KMS-11 (cell line): ENCODE data around the gene FAM210A.

Experiments
- H2AFZ ChIP-seq: fragments of 200-600 bp; sonication (generic); 2 replicates; pipeline ENCODE4 v1.6.1; 2016; ENCODE audit warnings: antibody characterized with exemption, mixed run types, low read depth
- H3K27ac ChIP-seq: fragments of 200-600 bp; sonication (generic); 2 replicates; pipeline ENCODE4 v1.6.1; 2016; ENCODE audit warnings: mild to moderate bottlenecking, mixed run types
- H3K27me3 ChIP-seq: fragments of 200-600 bp; sonication (generic); 2 replicates; pipeline ENCODE4 v1.6.1; 2017; ENCODE audit warnings: mild to moderate bottlenecking, low read depth, mixed run types, moderate library complexity; ENCODE audit not compliant: insufficient read depth
- H3K36me3 ChIP-seq: fragments of 200-600 bp; sonication (generic); 2 replicates; pipeline ENCODE4 v1.6.1; 2017; ENCODE audit warnings: mild to moderate bottlenecking, mixed run types; ENCODE audit not compliant: insufficient read depth
- H3K4me1 ChIP-seq: fragments of 200-600 bp; sonication (generic); 2 replicates; pipeline ENCODE4 v1.6.1; 2016; ENCODE audit warnings: mild to moderate bottlenecking, low read depth, mixed run types; ENCODE audit not compliant: poor library complexity, severe bottlenecking
- H3K4me2 ChIP-seq: fragments of 200-600 bp; sonication (generic); 2 replicates; pipeline ENCODE4 v1.7.0; 2016; ENCODE audit warnings: mild to moderate bottlenecking, mixed run types
- H3K4me3 ChIP-seq: fragments of 200-600 bp; sonication (generic); IDR thresholded peaks from 2 replicates; pipeline ENCODE4 v1.6.1; 2017; ENCODE audit warnings: low read depth, low read length, mixed read lengths; ENCODE audit not compliant: insufficient read depth
- H3K79me2 ChIP-seq: fragments of 200-600 bp; sonication (generic); 2 replicates; pipeline ENCODE4 v1.6.1; 2016; ENCODE audit warnings: low read depth, mixed run types; ENCODE audit not compliant: insufficient read depth
- H3K9ac ChIP-seq: fragments of 200-600 bp; sonication (generic); 2 replicates; pipeline ENCODE4 v1.6.1; 2016; ENCODE audit warnings: mild to moderate bottlenecking, mixed run types
- H4K20me1 ChIP-seq: fragments of 200-600 bp; sonication (generic); 2 replicates; pipeline ENCODE4 v1.6.1; 2016; ENCODE audit warnings: mild to moderate bottlenecking, mixed run types; ENCODE audit not compliant: insufficient read depth
- CTCF ChIP-seq: fragments of 200-600 bp; sonication (generic); conservative IDR thresholded peaks from 2 replicates; pipeline ENCODE4 v1.6.1; 2017; ENCODE audit warnings: low read depth, mild to moderate bottlenecking, antibody characterized with exemption, low read length, moderate library complexity, mixed read lengths

The FAM210A gene

GRCh38 chr18:13629841-13630715, 96.3 kb downstream of the FAM210A start:
- Histone ChIP-seq H3K36me3 (no peaks in the 10 kb centered on the region), H3K79me2 (no peaks in the 10 kb centered on the region), H3K9ac (no peak overlapping the region; the same call in 1 of the 2 replicates), H3K27ac (no peak overlapping the region), H3K4me1 (peaks cover 12% of the 10 kb centered on the region), H3K4me3 (no peak overlapping the region), H3K27me3 (no peaks in the 10 kb centered on the region), H4K20me1 (no peaks in the 10 kb centered on the region), H2AFZ (peak overlapping the region; percentile 1; the same call in 1 of the 2 replicates), H3K4me2 (peak overlapping the region; percentile 31; the same call in 1 of the 2 replicates)
- TF ChIP-seq CTCF, result peak; percentile 92

- Histone ChIP-seq H4K20me1 (no peaks in the 10 kb centered on the region), H3K27ac (no peak overlapping the region), H3K36me3 (no peaks in the 10 kb centered on the region), H3K4me1 (peaks cover 12% of the 10 kb centered on the region), H2AFZ (no peak overlapping the region), H3K9ac (no peak overlapping the region), H3K79me2 (no peaks in the 10 kb centered on the region), H3K4me2 (no peak overlapping the region), H3K27me3 (no peaks in the 10 kb centered on the region), H3K4me3 (no peak overlapping the region)
- TF ChIP-seq CTCF, result no peak
Measured at GRCh38 chr18:13628211-13628610, 98.1 kb downstream of the FAM210A start.

- H3K36me3 ChIP-seq, result no peaks in the 10 kb centered on the region
- H3K27ac ChIP-seq, result no peak overlapping the region
- no peaks in the 10 kb centered on the region for H3K27me3 ChIP-seq
- no peak overlapping the region for H3K4me2 ChIP-seq
- H3K79me2 ChIP-seq, result no peaks in the 10 kb centered on the region
- no peak for TF ChIP-seq CTCF
- no peaks in the 10 kb centered on the region for H4K20me1 ChIP-seq
- no peak overlapping the region for H3K9ac ChIP-seq
- no peak overlapping the region for H3K4me3 ChIP-seq
- no peak overlapping the region for H2AFZ ChIP-seq
- H3K4me1 ChIP-seq, result peaks cover 12% of the 10 kb centered on the region
Measured at GRCh38 chr18:13627639-13628038, 98.7 kb downstream of the FAM210A start.

- Histone ChIP-seq H3K4me1 (peaks cover 12% of the 10 kb centered on the region), H3K4me2 (no peak overlapping the region), H3K27me3 (no peaks in the 10 kb centered on the region), H3K36me3 (no peaks in the 10 kb centered on the region), H3K4me3 (no peak overlapping the region), H3K27ac (no peak overlapping the region), H2AFZ (no peak overlapping the region), H3K79me2 (no peaks in the 10 kb centered on the region), H3K9ac (no peak overlapping the region), H4K20me1 (no peaks in the 10 kb centered on the region)
- TF ChIP-seq CTCF, result no peak
Measured at GRCh38 chr18:13626544-13626908, 99.8 kb downstream of the FAM210A start.
